ENCODE measurements around the gene PRSS58.

The PRSS58 gene

GRCh38 chr7:142257958-142258357, at the start of gene PRSS58:
Gene PRSS58 (minus strand): TSS chr7:142258058. CDS start chr7:142257707, 351 bp downstream.
- DNase-seq = no peak

- no peak for DNase-seq
Observed at GRCh38 chr7:142307246-142307900, 49.5 kb upstream of the PRSS58 start.

DNA sequence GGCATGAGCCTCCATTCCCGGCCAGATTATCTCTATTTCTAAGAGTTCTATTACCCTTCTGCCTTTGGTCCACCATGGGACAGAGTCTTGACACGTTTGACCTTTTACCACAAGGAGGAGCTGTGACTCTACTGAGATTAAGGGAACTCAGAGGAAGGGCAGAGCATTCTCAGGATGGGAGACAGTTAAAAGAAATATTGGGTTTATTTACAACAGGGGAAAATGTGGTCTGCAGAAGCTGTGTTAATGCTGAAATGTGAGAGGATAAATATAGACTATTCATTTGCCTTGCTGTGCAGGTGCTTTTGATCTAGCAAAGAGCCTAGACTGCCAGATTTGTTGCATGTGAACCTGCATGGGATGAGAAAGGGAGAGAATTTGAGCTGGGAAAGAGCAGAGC, 45.8 kb upstream of the PRSS58 start:
- DNase-seq = no peak

DNA sequence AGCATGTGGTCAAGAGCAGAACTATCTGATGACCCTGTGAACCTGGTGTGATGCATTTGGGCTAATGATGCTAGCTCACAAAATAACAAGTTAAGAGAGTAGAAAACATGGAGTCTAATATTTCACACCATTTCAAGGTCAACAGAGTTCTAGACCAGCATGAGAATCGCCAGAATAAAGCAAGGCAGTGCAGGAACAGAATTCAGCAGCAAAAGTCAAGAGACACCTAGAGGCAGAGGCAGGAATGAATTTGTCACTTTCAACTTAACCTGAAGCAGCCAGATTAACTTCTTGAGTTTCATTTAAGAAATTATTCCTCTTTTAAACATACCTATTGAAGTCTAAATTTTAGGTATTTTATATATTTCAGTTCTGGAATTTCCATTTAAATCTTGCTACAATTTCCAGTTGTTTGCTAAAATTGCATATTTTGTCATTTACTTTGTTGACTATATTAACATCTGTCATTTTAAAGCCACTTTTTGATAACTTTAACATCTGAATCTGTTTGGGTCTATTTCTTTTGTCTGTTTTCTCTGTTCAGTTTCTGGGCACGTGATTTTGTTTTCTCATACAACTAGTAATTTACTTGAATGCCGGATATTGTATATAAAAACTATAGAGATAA, 44.2 kb upstream of the PRSS58 start:
- DNase-seq = no peak

DNA sequence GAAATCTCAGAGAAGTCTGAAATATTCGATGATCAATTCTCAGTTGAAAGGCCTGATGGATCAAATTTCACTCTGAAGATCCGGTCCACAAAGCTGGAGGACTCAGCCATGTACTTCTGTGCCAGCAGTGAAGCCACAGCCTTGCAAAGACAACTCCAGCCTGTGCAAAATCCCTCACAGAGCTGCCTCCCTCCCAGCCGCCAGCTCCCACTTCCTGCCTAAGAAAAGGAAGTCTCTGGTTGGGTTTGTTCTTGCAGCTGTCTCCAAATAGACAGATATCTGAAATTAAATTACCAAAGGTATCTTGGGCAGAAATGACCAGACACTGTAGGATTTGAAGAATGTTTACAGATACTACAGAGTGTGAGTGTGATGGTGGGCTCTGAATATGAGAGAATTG, 43.4 kb upstream of the PRSS58 start:
- DNase-seq = no peak

GRCh38 chr7:142300689-142301088, 42.8 kb upstream of the PRSS58 start:
- no peak for DNase-seq

- DNase-seq = no peak
Observed at GRCh38 chr7:142299237-142299781, 41.5 kb upstream of the PRSS58 start.

GRCh38 chr7:142298627-142299026, 40.8 kb upstream of the PRSS58 start:
- no peak for DNase-seq

DNA sequence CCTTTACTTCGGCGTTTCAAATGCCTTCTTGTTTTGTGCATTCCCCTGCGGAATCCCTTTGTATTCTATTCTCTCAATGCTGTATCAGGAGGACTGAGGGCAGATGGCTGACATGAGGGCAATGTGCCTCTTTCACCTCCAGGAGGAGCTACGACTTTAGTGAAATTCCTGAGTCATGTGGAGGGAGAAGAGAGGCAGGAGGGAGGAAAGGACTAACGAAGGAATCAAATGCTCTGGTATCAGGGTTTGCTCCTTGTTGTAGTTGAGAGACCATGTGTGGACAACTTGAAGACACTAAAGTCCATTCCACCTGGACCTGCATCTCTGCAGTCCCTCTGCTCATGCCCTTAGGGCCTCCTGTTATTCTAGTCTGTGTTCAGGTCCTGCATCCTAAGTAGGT, 40.2 kb upstream of the PRSS58 start:
- DNase-seq = no peak

- no peak for DNase-seq
Observed at GRCh38 chr7:142280263-142280662, 22.4 kb upstream of the PRSS58 start.

DNA sequence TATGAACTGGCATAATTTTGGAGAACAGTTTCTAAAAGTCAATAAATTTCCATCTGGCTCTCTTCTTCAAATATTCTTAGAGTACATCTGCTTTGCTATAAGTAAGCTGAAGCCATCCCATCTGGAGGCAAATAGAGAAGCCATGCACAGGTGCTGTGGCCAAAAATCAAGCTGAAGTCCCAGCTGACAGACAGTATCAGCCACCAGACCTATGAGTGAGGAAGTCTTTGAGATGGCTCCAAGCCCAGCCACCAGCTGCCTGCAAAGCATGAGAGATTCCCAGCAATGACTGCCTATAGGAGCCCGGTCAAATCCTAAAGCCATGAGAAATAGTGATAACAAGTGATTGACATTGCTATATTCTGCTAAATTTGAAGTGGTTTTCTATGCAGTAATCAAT, 21.7 kb upstream of the PRSS58 start:
- DNase-seq = no peak

- no peak for DNase-seq
Observed at GRCh38 chr7:142275028-142275427, 17.2 kb upstream of the PRSS58 start.

DNA sequence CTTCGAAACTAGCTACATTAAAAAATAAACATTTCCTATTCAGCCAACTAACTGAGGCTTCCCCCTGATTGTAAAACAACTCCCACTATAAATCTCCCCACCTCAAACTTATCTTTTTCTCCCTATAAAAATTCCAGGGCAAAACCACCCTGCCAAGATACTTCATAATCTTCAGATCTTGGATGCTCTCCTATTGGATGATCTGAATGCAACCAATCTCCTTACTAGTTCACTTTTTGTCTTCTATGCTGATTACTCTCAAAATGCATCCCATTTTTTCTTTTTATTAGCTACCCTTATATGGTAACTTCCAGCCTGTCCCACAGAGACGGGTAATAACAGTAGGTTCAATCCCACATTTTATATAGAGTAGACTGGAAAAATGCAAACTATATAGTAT, 15.0 kb upstream of the PRSS58 start:
- no peak for DNase-seq

DNA sequence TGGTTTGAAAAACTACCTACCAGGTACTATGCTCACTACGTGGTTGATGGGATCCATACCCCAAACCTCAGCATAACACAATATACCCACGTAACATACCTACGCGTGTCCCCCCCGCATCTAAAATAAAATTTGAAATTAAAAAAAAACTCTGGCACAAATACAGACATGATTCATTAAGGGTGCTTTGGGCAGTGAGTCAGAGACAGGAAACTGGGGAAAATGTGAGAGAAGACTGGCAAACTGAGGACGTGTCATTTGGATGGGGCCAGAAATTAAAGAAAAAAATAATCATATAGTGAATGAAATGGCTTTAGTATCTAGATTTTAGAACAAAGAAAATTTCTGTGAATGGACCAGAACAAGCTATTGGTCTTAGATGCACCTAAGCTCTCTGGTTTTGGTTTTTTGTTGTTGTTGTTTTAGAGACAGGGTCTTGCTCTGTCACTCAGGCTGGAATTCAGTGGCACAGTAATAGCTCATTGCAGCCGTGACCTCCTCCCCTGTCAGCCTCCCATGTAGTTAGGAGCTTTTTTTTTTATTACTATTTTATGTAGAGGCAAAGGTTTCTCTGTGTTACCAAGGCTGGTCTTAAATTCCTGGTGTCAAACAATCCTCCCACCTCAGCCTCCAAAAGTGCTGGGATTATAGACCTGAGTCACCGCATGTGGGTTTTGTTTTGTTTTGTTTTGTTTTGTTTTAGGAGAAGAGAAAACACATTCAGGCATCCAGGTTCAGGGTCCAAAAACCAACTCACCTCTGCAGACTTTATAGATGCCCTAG, 5.9 kb upstream of the PRSS58 start:
- DNase-seq = no peak

DNA sequence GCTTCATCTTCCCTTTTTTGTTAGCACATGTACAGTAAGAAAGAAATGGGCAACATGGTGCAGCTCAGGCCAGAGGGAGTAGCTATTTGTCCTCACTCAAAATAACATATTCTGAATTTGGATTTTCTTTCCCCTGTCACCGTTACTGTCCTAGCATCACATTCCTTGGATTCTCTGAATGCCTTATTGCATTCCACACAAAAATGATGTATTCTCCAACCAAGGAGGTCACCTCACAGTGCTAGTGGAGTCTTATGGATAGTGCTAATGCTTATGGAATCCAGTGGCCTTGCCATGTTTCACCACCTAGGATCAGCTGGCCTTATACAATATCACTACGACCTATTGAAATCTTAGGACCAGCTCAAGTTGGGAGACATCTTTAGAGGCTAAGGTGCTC, 7.2 kb downstream of the PRSS58 start:
- DNase-seq = no peak

DNA sequence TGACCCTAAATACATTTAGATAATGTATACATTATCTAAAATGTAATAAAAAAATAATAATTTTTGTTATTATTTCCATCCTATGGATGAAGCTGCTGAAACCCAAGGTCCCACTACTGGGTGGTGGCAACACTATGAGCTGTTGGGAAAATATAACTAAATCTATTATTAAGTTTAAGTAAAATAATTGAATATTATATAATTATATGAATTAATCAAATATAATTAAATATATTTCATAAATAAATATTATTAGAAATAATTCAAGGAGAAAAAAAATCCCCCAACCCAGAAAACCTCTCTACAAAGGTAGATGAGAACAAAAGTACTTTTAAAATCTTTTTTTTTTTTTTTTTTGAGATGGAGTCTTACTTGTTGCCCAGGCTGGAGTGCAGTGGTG, 7.9 kb downstream of the PRSS58 start:
- DNase-seq = no peak

DNA sequence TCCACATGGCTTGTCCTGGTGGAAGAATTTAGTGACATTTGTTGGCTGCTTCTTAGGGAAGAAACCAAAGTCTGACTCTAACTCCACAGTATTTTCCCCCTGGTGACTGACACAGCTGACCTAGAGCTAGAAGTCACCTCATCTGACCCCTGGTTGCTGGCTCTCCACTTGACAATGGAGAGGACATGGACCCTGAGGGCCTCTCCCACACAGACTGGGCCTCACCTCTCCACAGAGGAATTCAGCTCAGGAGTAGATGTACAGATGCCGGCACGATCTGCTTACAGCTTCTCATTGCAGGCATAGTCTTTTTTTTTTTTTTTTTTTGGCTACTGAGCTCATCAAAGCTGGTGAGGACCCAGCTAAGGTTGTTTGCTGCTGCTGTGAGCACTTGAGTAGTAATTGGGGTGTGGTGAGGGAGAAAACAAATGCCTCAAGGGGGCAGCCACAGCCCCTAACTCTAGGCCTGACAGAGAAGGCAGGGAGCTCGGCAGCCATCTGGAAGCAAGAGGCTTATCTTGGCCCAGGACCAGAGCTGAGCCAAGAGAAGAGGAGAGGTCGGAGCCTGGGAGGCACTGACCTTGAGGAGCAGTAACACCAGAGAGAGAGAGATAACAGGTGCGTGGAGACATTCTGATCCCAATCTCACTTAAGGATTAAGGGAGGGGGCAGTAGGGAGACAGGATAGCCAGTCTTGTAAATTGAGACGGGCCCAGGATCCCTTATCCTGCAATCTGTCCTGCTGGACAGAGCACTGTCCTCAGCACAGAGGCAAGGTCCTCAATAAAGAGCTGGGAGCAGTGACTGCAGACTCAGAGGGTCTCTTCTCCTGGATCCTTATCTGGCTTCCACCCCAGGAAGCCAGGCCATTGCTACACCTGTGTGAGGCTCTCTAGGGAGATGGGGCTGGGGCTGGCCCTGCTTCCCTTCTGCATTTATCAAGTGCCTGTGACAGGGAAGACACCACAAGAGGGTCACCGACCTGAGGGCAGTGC, 9.4 kb downstream of the PRSS58 start:
- no peak for DNase-seq

DNA sequence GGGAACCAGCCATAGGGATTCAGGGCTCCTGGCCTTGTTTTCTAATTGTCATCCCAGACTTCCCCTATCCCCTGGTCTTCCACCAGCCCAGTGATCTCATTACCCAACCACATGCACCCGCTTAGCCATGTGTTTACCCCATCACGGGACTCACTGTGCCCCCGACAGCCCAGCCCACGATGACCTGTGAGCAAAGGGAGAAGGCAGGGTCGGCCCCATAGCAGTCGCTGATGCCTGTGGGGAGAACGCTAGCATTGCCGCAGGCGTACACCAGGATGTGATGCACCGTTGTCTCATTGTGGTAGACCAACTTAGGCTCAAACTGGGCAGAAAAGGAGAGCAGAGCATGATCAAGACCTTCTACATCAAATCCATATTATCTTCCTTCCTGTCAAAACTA, 14.0 kb downstream of the PRSS58 start:
- no peak for DNase-seq

DNA sequence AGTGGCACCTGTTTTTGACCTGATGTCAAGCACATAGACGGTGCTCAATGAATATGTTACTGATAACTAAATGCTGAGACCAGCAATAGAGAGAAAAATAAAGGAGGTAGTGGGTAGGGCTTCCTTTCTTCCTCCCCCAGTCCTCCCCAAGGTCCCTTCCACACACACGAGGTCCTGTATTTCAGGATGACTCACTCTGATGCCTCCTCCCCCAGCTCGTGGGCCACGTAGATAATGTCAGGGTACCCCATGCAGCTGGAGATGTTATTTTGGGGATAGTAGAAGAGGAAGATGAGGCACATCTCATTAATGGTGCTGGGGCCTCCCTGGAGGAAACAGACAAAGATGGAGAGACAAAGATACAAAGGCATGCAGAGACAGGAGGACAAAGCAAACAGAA, 17.3 kb downstream of the PRSS58 start:
- DNase-seq = no peak

GRCh38 chr7:142231716-142232115, 26.1 kb downstream of the PRSS58 start:
- DNase-seq = no peak

- DNase-seq = no peak
Observed at GRCh38 chr7:142228537-142229104, 29.2 kb downstream of the PRSS58 start.
